BE2C (cell line): ENCODE measurements around the gene C1QTNF5. TPM values are rescaled to one million over a fixed set of nuclear protein-coding genes. Genes with fewer than 3 reads are reported as not detected.
"Not testable (repeated sequence)": the region's sequence is repeated elsewhere in the genome, so short reads cannot be mapped to it uniquely, and the experiment has no call there.

ENCODE experiments used
- DNase-seq: peaks from one replicate; pipeline ENCODE4 v3.0.0-alpha.2; 2020
- H3K27me3 ChIP-seq: fragments of 250-450 bp; sonication (Bioruptor Pico); 2 replicates; pipeline ENCODE4 v1.5.1; 2020; ENCODE audit warnings: mild to moderate bottlenecking
- H3K36me3 ChIP-seq: fragments of 250-450 bp; sonication (Bioruptor Pico); 2 replicates; pipeline ENCODE4 v1.5.1; 2020; ENCODE audit warnings: mild to moderate bottlenecking
- H3K4me1 ChIP-seq: fragments of 250-450 bp; sonication (Bioruptor Pico); 2 replicates; pipeline ENCODE4 v1.5.1; 2020
- H3K4me3 ChIP-seq: 2 replicates; pipeline ENCODE4 v1.5.1; 2011; ENCODE audit warnings: low read depth, low read length
- H3K9me3 ChIP-seq: fragments of 250-450 bp; sonication (Bioruptor Pico); 2 replicates; pipeline ENCODE4 v1.5.1; 2020
- CTCF ChIP-seq: IDR thresholded peaks from 2 replicates; pipeline ENCODE4 v1.5.1; 2012; ENCODE audit warnings: mild to moderate bottlenecking, low read depth, low read length
- polyA plus RNA-seq: library from polyadenylated mRNA; unstranded; fragments of >200 nt; gene quantifications from one replicate; pipeline ENCODE4 v1.2.1, GENCODE V29; 2012; ENCODE audit warnings: low read depth, missing spikeins; ENCODE audit not compliant: insufficient read length, insufficient read depth

C1QTNF5 gene
- polyA plus RNA-seq: 1.1 TPM

GRCh38 chr11:119340335-119341221, at the start of gene C1QTNF5:
Gene C1QTNF5 (minus strand): TSS chr11:119340883. CDS start chr11:119340397, 486 bp downstream.
- peaks cover 19% of the 10 kb centered on the region for H3K27me3 ChIP-seq
- no peaks in the 10 kb centered on the region for H3K9me3 ChIP-seq
- H3K4me1 ChIP-seq: peaks cover 3% of the 10 kb centered on the region
- no peak for TF ChIP-seq CTCF
- H3K36me3 ChIP-seq: no peaks in the 10 kb centered on the region
- H3K4me3 ChIP-seq: peak within 1 kb of the TSS; percentile 40
- DNase-seq: no peak

GRCh38 chr11:119389611-119390254, 49.0 kb upstream of the C1QTNF5 start:
- Histone ChIP-seq H3K36me3 (no peaks in the 10 kb centered on the region), H3K4me1 (no peaks in the 10 kb centered on the region), H3K9me3 (no peaks in the 10 kb centered on the region), H3K4me3 (no peak overlapping the region), H3K27me3 (no peaks in the 10 kb centered on the region)
- peak; percentile 53 for TF ChIP-seq CTCF
- peak; percentile 42 for DNase-seq

- no peaks in the 10 kb centered on the region for H3K27me3 ChIP-seq
- no peaks in the 10 kb centered on the region for H3K9me3 ChIP-seq
- H3K36me3 ChIP-seq: no peaks in the 10 kb centered on the region
- DNase-seq: no peak
- no peaks in the 10 kb centered on the region for H3K4me1 ChIP-seq
- no peak for TF ChIP-seq CTCF
- H3K4me3 ChIP-seq: no peak overlapping the region
Measured at GRCh38 chr11:119388103-119388502, 47.4 kb upstream of the C1QTNF5 start.

GRCh38 chr11:119384332-119384731, 43.6 kb upstream of the C1QTNF5 start:
- TF ChIP-seq CTCF: no peak
- no peaks in the 10 kb centered on the region for H3K9me3 ChIP-seq
- no peak for DNase-seq

GRCh38 chr11:119382513-119382912, 41.8 kb upstream of the C1QTNF5 start:
- not testable (repeated sequence) for H3K36me3 ChIP-seq, H3K27me3 ChIP-seq, DNase-seq, H3K9me3 ChIP-seq, H3K4me1 ChIP-seq
- H3K4me3 ChIP-seq: peak overlapping the region; percentile 79

More at GRCh38 chr11:119384332-119384731, 43.6 kb upstream of the C1QTNF5 start:
- Histone ChIP-seq H3K27me3 (no peaks in the 10 kb centered on the region), H3K4me1 (no peaks in the 10 kb centered on the region; the same call in 1 of the 2 replicates), H3K4me3 (no peak overlapping the region), H3K36me3 (no peaks in the 10 kb centered on the region)

- Histone ChIP-seq H3K4me3 (peak overlapping the region; percentile 79), H3K36me3 (no peaks in the 10 kb centered on the region), H3K27me3 (no peaks in the 10 kb centered on the region), H3K9me3 (no peaks in the 10 kb centered on the region), H3K4me1 (peaks cover 6% of the 10 kb centered on the region)
- DNase-seq: no peak
- TF ChIP-seq CTCF: no peak
Measured at GRCh38 chr11:119382101-119382500, 41.4 kb upstream of the C1QTNF5 start.
